ENCODE measurements around the gene RNF39. TPM values are rescaled to one million over a fixed set of nuclear protein-coding genes. Genes with fewer than 3 reads are reported as not detected.

RNF39 gene
- total RNA-seq, 1 experiment from 2014 or later = 7.3 TPM

- POLR2A ChIA-PET (ENCODE audit: unreplicated experiment) = no interaction called here
- H3K4me2 ChIP-seq = peak overlapping the region; percentile 71
Observed at GRCh38 chr6:30113841-30114240, 38.3 kb upstream of the RNF39 start.

GRCh38 chr6:30113003-30113759 is 37.6 kb upstream of the RNF39 start, which contains the start of gene TRIM31:
TSS of gene TRIM31 (minus strand) at chr6:30113090. CDS start at chr6:30112805, 285 bp downstream.
- CTCF ChIA-PET = interaction anchor here (0.6 kb wide), 2 partner anchors 8 to 293 kb away, joined by 3 to 7 read pairs; no protein-coding TSS in a partner anchor
- peak within 1 kb of the TSS; percentile 61 for H3K4me3 ChIP-seq
- TF ChIP-seq EZH2 (IDR thresholded peaks at IDR 0.05; ENCODE audit: low read depth) (no peak), CTCF (conservative IDR thresholded peaks at IDR 0.05) (no peak)
- peaks cover 43% of the 10 kb centered on the region for H3K79me2 ChIP-seq (ENCODE audit: low read depth)
- H4K20me1 ChIP-seq (ENCODE audit: insufficient read depth) = no peaks in the 10 kb centered on the region
- H3K36me3 ChIP-seq (ENCODE audit: low read depth) = no peaks in the 10 kb centered on the region; the same call in 1 of the 2 replicates
- DNase-seq = peak in 1 of 2 experiments; percentile 95
- H3K9me3 ChIP-seq (ENCODE audit: insufficient read depth, low read depth) = no peaks in the 10 kb centered on the region
- BruUV-seq (replicated peaks) = no TSS peak
- peaks cover 71% of the 10 kb centered on the region for H3K4me1 ChIP-seq (replicated peaks; ENCODE audit: insufficient read depth)
- peak within 1 kb of the TSS; percentile 58 for H2AFZ ChIP-seq
- H3K27me3 ChIP-seq (ENCODE audit: insufficient read depth, low read depth) = no peaks in the 10 kb centered on the region
- intact Hi-C loops (cut with micrococcal nuclease; ENCODE audit: unreplicated experiment) = no loop called here
- H3F3A ChIP-seq (ENCODE audit: insufficient read depth, low read depth) = peaks cover 37% of the 10 kb centered on the region
- POLR2A ChIA-PET (ENCODE audit: unreplicated experiment) = no interaction called here
- peak within 1 kb of the TSS; percentile 86 for H3K27ac ChIP-seq
- peak within 1 kb of the TSS; percentile 71 for H3K4me2 ChIP-seq
- H3K9me2 ChIP-seq (ENCODE audit: insufficient read depth) = no peaks in the 10 kb centered on the region

More at GRCh38 chr6:30113841-30114240, 38.3 kb upstream of the RNF39 start:
- Histone ChIP-seq H3F3A (ENCODE audit: insufficient read depth, low read depth) (peaks cover 39% of the 10 kb centered on the region), H4K20me1 (ENCODE audit: insufficient read depth) (no peaks in the 10 kb centered on the region), H3K9me2 (ENCODE audit: insufficient read depth) (no peaks in the 10 kb centered on the region), H3K27ac (peak overlapping the region; percentile 86), H3K79me2 (ENCODE audit: low read depth) (peaks cover 38% of the 10 kb centered on the region), H3K27me3 (ENCODE audit: insufficient read depth, low read depth) (no peaks in the 10 kb centered on the region), H3K9me3 (ENCODE audit: insufficient read depth, low read depth) (no peaks in the 10 kb centered on the region), H3K4me1 (replicated peaks; ENCODE audit: insufficient read depth) (peaks cover 72% of the 10 kb centered on the region), H3K4me3 (peak overlapping the region; percentile 61), H3K36me3 (ENCODE audit: low read depth) (no peaks in the 10 kb centered on the region; the same call in 1 of the 2 replicates), H2AFZ (peak overlapping the region; percentile 58; the same call in 1 of the 2 replicates)
- intact Hi-C loops (cut with micrococcal nuclease; ENCODE audit: unreplicated experiment) = no loop called here
- CTCF ChIA-PET = no interaction called here
- DNase-seq = no peak
- no TSS peak for BruUV-seq (replicated peaks)
- no peak for TF ChIP-seq CTCF (conservative IDR thresholded peaks at IDR 0.05)
- no peak for TF ChIP-seq EZH2 (IDR thresholded peaks at IDR 0.05; ENCODE audit: low read depth)

GRCh38 chr6:30112402-30112994 is 36.9 kb upstream of the RNF39 start:
- peak overlapping the region; percentile 24 for H2AFZ ChIP-seq
- H3K27me3 ChIP-seq (ENCODE audit: insufficient read depth, low read depth) = no peaks in the 10 kb centered on the region
- no TSS peak for BruUV-seq (replicated peaks)
- H3F3A ChIP-seq (ENCODE audit: insufficient read depth, low read depth) = peaks cover 37% of the 10 kb centered on the region
- H3K9me3 ChIP-seq (ENCODE audit: insufficient read depth, low read depth) = no peaks in the 10 kb centered on the region
- CTCF ChIA-PET = interaction anchor here (0.6 to 0.7 kb wide), 3 partner anchors 9 to 293 kb away, joined by 3 to 7 read pairs (median 5); no protein-coding TSS in a partner anchor
- POLR2A ChIA-PET (ENCODE audit: unreplicated experiment) = no interaction called here
- DNase-seq = peak in 1 of 2 experiments; percentile 42
- H4K20me1 ChIP-seq (ENCODE audit: insufficient read depth) = no peaks in the 10 kb centered on the region
- H3K36me3 ChIP-seq (ENCODE audit: low read depth) = peaks cover 6% of the 10 kb centered on the region
- peak overlapping the region; percentile 71 for H3K4me2 ChIP-seq
- H3K4me1 ChIP-seq (replicated peaks; ENCODE audit: insufficient read depth) = peaks cover 76% of the 10 kb centered on the region
- peaks cover 49% of the 10 kb centered on the region for H3K79me2 ChIP-seq (ENCODE audit: low read depth)
- peak overlapping the region; percentile 86 for H3K27ac ChIP-seq
- intact Hi-C loops (cut with micrococcal nuclease; ENCODE audit: unreplicated experiment) = no loop called here
- peak overlapping the region; percentile 61 for H3K4me3 ChIP-seq
- no peaks in the 10 kb centered on the region for H3K9me2 ChIP-seq (ENCODE audit: insufficient read depth)
- TF ChIP-seq CTCF (conservative IDR thresholded peaks at IDR 0.05) = no peak
